ENCODE measurements around the gene GTF2IRD1. TPM values are rescaled to one million over a fixed set of nuclear protein-coding genes. Genes with fewer than 3 reads are reported as not detected.
A peak's percentile ranks its signal among the peaks of the same experiment; 100 is the strongest.
"Not testable (repeated sequence)": the region's sequence is repeated elsewhere in the genome, so short reads cannot be mapped to it uniquely, and the experiment has no call there.

GTF2IRD1 gene
- total RNA-seq, 4 donors from 2014 or later: 42.9 to 109 (median 77.0) TPM

DNA sequence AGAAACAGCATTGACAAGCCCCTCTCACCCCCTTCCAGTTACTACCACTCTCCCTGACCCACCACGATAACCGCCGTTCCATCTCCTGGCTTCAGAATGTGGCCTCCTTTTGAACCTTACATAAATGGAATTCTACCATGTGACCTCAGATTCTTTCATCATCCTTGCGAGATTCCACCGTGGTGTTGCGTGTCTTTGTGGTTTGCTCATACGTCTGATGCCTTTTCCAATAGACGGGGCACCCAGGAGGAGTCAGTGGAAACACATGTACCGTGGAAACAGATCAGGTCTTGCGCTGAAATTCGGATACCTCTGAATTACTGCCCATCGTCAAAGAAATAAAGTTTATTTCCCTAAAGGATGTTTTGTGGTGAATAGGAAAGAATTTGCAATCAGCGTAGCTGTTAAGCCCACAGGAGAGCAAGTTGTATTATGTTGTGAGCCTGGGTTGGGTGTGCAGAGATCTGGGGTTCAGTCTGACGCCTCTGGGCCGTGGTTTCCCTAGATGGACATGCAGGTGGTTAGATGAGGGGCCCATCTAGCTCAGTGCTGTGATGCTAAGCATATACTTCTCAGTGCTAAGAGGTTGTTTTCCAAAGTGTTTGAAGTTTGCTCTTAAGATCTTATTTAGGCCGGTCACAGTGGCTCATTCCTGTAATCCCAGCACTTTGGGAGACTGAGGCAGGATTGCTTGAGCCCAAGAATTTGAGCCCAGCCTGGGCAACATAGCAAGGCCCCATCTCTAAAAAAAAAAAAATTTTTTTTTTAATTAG, 29.1 kb downstream of the GTF2IRD1 start:
- TF ChIP-seq, protein P1, sequence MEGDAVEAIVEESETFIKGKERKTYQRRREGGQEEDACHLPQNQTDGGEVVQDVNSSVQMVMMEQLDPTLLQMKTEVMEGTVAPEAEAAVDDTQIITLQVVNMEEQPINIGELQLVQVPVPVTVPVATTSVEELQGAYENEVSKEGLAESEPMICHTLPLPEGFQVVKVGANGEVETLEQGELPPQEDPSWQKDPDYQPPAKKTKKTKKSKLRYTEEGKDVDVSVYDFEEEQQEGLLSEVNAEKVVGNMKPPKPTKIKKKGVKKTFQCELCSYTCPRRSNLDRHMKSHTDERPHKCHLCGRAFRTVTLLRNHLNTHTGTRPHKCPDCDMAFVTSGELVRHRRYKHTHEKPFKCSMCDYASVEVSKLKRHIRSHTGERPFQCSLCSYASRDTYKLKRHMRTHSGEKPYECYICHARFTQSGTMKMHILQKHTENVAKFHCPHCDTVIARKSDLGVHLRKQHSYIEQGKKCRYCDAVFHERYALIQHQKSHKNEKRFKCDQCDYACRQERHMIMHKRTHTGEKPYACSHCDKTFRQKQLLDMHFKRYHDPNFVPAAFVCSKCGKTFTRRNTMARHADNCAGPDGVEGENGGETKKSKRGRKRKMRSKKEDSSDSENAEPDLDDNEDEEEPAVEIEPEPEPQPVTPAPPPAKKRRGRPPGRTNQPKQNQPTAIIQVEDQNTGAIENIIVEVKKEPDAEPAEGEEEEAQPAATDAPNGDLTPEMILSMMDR (IDR thresholded peaks at IDR 0.05 in 4 of 5, conservative IDR thresholded peaks at IDR 0.05 in 1 of 5): no peak
- TF ChIP-seq POLR2A (IDR thresholded peaks at IDR 0.05): peak in 1 of 2 donors; percentile 74
- in situ Hi-C loops (cut with MboI; ENCODE audit: low sequenced_read_pairs in 4 of 4): loop anchor here in 1 of 4 donors (5.0 kb wide), 1 partner anchor 36 kb away; no protein-coding TSS in a partner anchor
- peaks cover 68 to 80% of the 10 kb centered on the region in 2 donors for H3K4me1 ChIP-seq
- H3K9me3 ChIP-seq: no peaks in the 10 kb centered on the region
- intact Hi-C loops (cut with DNase I; ENCODE audit: low total_unique reads): loop anchor here (1.0 to 10.0 kb wide), 3 partner anchors 19 to 1482 kb away; partner anchors contain the start of gene GTF2I
- peak overlapping the region; percentile 93 to 100 (median 100) for H3K27ac ChIP-seq
- no peak overlapping the region for H3K4me3 ChIP-seq
- ATAC-seq (peak; percentile 24 to 31), DNase-seq (peak; percentile 59 to 89)
- no peaks in the 10 kb centered on the region for H3K36me3 ChIP-seq
- no peaks in the 10 kb centered on the region for H3K27me3 ChIP-seq

DNA sequence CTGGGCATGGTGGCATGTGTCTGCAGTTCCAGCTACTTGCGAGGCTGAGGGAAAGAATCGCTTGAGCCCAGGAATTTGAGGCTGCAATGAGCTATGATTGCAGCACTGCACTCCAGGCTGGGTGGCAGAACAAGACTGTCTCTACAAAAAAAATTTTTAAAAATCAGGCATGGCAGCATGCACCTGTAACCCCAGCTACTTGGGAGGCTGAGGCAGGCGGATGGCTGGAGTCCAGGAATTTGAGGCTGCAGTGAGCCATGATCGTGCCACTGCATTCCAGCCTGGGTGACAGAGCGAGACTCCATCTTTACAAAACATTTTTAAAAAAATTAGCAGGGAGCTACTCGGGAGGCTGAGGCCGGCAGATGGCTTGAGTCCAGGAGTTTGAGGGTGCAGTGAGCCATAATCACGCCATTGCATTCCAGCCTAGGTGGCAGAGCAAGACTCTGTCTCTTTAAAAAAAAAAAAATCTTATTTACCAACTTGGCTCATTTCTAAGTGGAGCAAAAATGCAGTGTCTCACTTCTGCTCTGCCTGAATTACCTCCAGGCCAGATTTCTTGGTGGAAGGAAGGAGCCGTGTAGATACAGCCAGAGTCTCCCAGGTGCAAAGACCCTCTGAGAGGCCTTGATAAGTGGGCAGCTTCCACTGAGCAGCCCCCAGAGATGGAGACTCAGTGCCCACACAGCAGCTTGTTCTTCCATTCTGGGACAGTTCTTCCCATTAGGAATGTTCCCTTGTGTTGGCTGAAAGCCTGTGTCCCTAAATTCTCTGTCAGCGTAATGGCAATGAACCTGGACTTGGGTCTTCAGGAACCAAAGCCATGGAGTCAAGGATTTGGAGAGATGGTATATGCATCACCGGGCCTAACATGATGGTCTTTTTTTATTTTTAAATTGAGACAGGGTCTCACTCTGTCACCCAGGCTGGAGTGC, 30.0 kb downstream of the GTF2IRD1 start:
- in situ Hi-C loops (cut with MboI; ENCODE audit: low sequenced_read_pairs in 4 of 4): loop anchor here in 1 of 4 donors (5.0 kb wide), 1 partner anchor 36 kb away; no protein-coding TSS in a partner anchor
- no peaks in the 10 kb centered on the region for H3K27me3 ChIP-seq
- intact Hi-C loops (cut with DNase I; ENCODE audit: low total_unique reads): loop anchor here (1.0 to 10.0 kb wide), 3 partner anchors 19 to 1481 kb away; partner anchors contain the start of gene GTF2I
- no peak overlapping the region for H3K4me3 ChIP-seq
- no peak for ATAC-seq
- no peaks in the 10 kb centered on the region for H3K36me3 ChIP-seq
- no peak for TF ChIP-seq POLR2A (IDR thresholded peaks at IDR 0.05)
- TF ChIP-seq, protein P1 (IDR thresholded peaks at IDR 0.05 in 4 of 5, conservative IDR thresholded peaks at IDR 0.05 in 1 of 5): no peak
- peak in 1 of 2 donors; percentile 44 for DNase-seq
- H3K9me3 ChIP-seq: no peaks in the 10 kb centered on the region
- peaks cover 60 to 74% of the 10 kb centered on the region in 2 donors for H3K4me1 ChIP-seq
- H3K27ac ChIP-seq: peak overlapping the region; percentile 93 to 100 (median 100)

DNA sequence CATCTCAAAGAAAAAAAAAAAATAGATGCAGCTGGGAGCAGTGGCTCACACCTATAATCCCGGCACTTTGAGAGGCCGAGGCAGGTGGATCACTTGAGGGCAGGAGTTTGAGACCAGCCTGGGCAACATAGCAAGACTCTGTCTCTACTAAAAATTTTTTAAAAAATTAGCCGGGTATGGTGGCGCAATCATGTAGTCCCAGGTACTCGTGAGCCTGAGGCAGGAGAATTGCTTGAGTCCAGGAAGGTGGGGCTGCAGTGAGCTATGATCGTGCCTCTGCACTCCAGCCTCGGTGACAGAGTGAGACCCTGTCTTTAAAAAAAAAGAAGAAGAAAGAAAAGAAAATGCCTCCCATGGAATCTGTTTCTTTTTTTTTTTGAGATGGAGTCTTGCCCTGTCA, 31.9 kb downstream of the GTF2IRD1 start:
- intact Hi-C loops (cut with DNase I; ENCODE audit: low total_unique reads) (loop anchor here (10.0 kb wide), 1 partner anchor 1479 kb away; no protein-coding TSS in a partner anchor), in situ Hi-C loops (cut with MboI; ENCODE audit: low sequenced_read_pairs in 4 of 4) (no loop called here)
- Histone ChIP-seq H3K9me3 (no peaks in the 10 kb centered on the region), H3K4me3 (no peak overlapping the region), H3K27ac (peak overlapping the region; percentile 18 to 100 (median 62)), H3K4me1 (peaks cover 44 to 56% of the 10 kb centered on the region in 2 donors), H3K36me3 (no peaks in the 10 kb centered on the region), H3K27me3 (no peaks in the 10 kb centered on the region)
- TF ChIP-seq, protein P1 (IDR thresholded peaks at IDR 0.05 in 4 of 5, conservative IDR thresholded peaks at IDR 0.05 in 1 of 5): no peak
- no peak for TF ChIP-seq POLR2A (IDR thresholded peaks at IDR 0.05)
- DNase-seq (no peak), ATAC-seq (no peak)

DNA sequence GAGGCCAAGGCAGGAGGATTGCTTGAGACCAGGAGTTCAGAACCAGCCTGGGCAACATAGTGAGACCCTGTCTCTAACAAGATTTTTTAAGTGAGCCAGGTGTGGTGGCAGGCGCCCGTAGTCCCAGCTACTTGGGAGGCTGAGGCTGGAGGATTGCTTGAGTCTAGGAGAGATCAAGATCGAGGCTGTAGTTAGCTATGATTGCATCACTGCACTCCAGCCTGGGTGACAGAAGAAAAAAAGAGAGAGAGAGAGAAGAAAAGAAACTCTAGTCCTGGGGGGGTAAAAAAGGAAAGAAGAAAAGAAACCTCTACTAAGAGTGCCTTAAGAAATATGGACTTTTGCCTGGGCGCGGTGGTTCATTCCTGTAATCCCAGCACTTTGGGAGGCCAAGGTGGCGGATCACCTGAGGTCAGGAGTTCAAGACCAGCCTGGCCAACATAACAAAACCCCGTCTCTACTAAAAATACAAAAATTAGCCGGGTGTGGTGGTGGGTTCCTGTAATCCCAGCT, 34.9 kb downstream of the GTF2IRD1 start:
- intact Hi-C loops (cut with DNase I; ENCODE audit: low total_unique reads): loop anchor here (10.0 kb wide), 1 partner anchor 1476 kb away; no protein-coding TSS in a partner anchor
- ATAC-seq; H3K27me3 ChIP-seq; H3K4me3 ChIP-seq; H3K36me3 ChIP-seq; DNase-seq; H3K9me3 ChIP-seq; in situ Hi-C loops (cut with MboI; ENCODE audit: low sequenced_read_pairs in 4 of 4): not testable (repeated sequence)
- peaks cover 15 to 30% of the 10 kb centered on the region in 2 donors for H3K4me1 ChIP-seq
- peak overlapping the region; percentile 25 to 100 (median 66) for H3K27ac ChIP-seq

All from gastrocnemius medialis (tissue), 4 donors.